Heart left ventricle (tissue), 13 donors: Measurements from ENCODE around the gene ALDH1L1.

Experiments
- CTCF ChIP-seq, 12 donors: fragments of 200-600 bp; sonication (generic) in 4 of 12; IDR thresholded peaks; one replicate each; pipeline versions ENCODE4 v1.5.0 to v1.8.0; 2018 to 2022; ENCODE audit warnings: antibody characterized with exemption in 12 of 12, mild to moderate bottlenecking in 5 of 12
- POLR2A ChIP-seq, 2 donors: fragments of 450-650 bp; IDR thresholded peaks; one replicate each; pipeline ENCODE4 v1.6.1; 2017; ENCODE audit warnings: antibody characterized with exemption in 2 of 2, mild to moderate bottlenecking in 2 of 2, moderate library complexity in 2 of 2
- donor health status: ischemic (EF 13 %, LVEDD 7.1; RV severe dilation, severe dysfunction).
- donor health status: DM: no; HTN: yes; CAD: no.
- donor health status: DM: no; HTN: no; CAD: no.
- donor health status: ischemic (EF 25% LVEDD 6.9; RV normal size, moderate dysfunction).
- donor health status: ischemic (EF 25% LVEDD 5.7; RV mildly dilated, moderate dysfunction).
- donor health status: ischemic (EF 35%, LVEDD 5.7; RV mildly dilated, moderate dysfunction).
- donor health status: nonischemic (EF 11% LVEDD 7.7; RV severe dilation, severe dysfunction).
- donor health status: DM: yes; HTN: yes; CAD: no.
- donor health status: PGD.
- donor health status: ischemic (EF 29% LVEDD 5.4; RV normal size, mild dysfunction).
- donor health status: nonischemic (EF 23%, LVEDD 6.1; RV moderate dilation, normal function).

- TF ChIP-seq CTCF (IDR thresholded peaks at IDR 0.05) (no peak), POLR2A (IDR thresholded peaks at IDR 0.05) (no peak)
Measured at GRCh38 chr3:126202680-126203079, 22.3 kb upstream of the ALDH1L1 start.
